Measurements from ENCODE around the gene SEPTIN2. TPM values are rescaled to one million over a fixed set of nuclear protein-coding genes. Genes with fewer than 3 reads are reported as not detected.

SEPTIN2 gene
- polyA plus RNA-seq, 1 donor (not counting 4 experiments of a cell fraction or from before 2014, with no cell fraction given): 644 TPM

DNA sequence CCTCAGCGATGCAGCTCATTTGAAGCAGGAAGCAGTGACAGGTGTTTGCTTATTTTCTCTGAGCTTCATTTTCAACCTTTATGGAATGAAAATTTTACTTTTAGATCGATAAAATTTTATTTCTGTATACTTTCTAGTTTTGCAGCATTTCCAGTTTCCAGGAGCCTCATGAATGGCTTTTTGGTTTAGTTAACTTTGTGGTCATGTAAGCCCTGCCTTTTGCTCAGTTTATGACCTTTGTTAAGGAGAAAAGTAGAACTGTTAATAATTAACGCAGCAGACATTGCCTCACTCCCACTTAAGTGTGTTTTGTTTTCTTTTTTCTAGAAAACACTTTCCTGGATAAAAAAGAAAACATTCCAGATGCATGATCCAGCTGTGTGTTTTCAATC lies 35.9 kb downstream of the SEPTIN2 start:
- Histone ChIP-seq H3K4me3 (ENCODE audit: control insufficient read depth in 2 of 3, extremely low read depth in 1 of 3, insufficient read depth in 2 of 3, low read depth in 1 of 3, low read length in 3 of 3) (no peak overlapping the region), H3K9me1 (ENCODE audit: control insufficient read depth, extremely low read depth, insufficient read depth, low read length) (no peaks in the 10 kb centered on the region), H2AFZ (ENCODE audit: control insufficient read depth, low read length) (no peak overlapping the region), H3K79me2 (ENCODE audit: control insufficient read depth, insufficient read depth, low read length) (peaks cover 3% of the 10 kb centered on the region), H3K36me3 (ENCODE audit: control insufficient read depth in 2 of 2, extremely low read depth in 1 of 2, insufficient read depth in 2 of 2, low read length in 2 of 2) (peaks cover 34 to 35% of the 10 kb centered on the region in 2 experiments), H3K4me1 (ENCODE audit: control insufficient read depth, extremely low read depth, insufficient read depth, low read length) (peaks cover 7% of the 10 kb centered on the region), H3K9me3 (ENCODE audit: control insufficient read depth, low read depth, low read length) (no peaks in the 10 kb centered on the region), H3K4me2 (ENCODE audit: control insufficient read depth, extremely low read depth, insufficient read depth, low read depth, low read length) (no peak overlapping the region), H3K27ac (ENCODE audit: control insufficient read depth, insufficient read depth, low read length) (no peak overlapping the region), H4K20me1 (ENCODE audit: control insufficient read depth, extremely low read depth, insufficient read depth, low read length) (no peaks in the 10 kb centered on the region), H3K27me3 (ENCODE audit: control insufficient read depth, extremely low read depth, insufficient read depth, low read length) (no peaks in the 10 kb centered on the region), H3K9ac (ENCODE audit: control insufficient read depth, extremely low read depth, insufficient read depth, low read length) (no peak overlapping the region)
- FAIRE-seq (no peak), DNase-seq (ENCODE audit: low read depth, low spot score) (no peak)
- TF ChIP-seq EZH2 (IDR thresholded peaks at IDR 0.05; ENCODE audit: low read length): no peak
- TF ChIP-seq, protein P1, sequence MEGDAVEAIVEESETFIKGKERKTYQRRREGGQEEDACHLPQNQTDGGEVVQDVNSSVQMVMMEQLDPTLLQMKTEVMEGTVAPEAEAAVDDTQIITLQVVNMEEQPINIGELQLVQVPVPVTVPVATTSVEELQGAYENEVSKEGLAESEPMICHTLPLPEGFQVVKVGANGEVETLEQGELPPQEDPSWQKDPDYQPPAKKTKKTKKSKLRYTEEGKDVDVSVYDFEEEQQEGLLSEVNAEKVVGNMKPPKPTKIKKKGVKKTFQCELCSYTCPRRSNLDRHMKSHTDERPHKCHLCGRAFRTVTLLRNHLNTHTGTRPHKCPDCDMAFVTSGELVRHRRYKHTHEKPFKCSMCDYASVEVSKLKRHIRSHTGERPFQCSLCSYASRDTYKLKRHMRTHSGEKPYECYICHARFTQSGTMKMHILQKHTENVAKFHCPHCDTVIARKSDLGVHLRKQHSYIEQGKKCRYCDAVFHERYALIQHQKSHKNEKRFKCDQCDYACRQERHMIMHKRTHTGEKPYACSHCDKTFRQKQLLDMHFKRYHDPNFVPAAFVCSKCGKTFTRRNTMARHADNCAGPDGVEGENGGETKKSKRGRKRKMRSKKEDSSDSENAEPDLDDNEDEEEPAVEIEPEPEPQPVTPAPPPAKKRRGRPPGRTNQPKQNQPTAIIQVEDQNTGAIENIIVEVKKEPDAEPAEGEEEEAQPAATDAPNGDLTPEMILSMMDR (optimal IDR thresholded peaks at IDR 0.05 in 1 of 3, IDR thresholded peaks at IDR 0.05 in 1 of 3, conservative IDR thresholded peaks at IDR 0.05 in 1 of 3; ENCODE audit: extremely low read depth in 1 of 3, insufficient read depth in 2 of 3, low read length in 3 of 3): no peak
- dilution Hi-C loops (cut with MboI; ENCODE audit: extremely low pct_ligation_motif_present, low sequenced_read_pairs): no loop called here

DNA sequence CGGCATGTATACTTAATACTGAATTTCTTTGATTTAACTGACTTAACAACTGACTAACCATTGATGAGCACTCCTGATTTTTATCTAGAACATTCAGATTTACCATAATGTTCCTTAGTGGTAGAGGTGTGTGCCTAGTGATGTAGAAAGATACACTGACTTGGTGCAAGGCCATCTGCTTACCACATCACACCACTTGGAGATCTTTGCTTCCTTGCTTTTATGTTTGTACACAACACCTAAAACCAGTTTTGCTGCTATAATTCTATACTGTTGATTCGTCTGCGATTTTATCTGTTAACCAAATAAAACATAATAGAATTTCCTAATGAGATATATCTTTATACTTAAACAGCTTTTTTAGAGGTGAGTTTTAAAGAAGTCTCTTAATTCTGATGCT lies 36.5 kb downstream of the SEPTIN2 start:
- Histone ChIP-seq H3K9me1 (ENCODE audit: control insufficient read depth, extremely low read depth, insufficient read depth, low read length) (no peaks in the 10 kb centered on the region), H3K36me3 (ENCODE audit: control insufficient read depth in 2 of 2, extremely low read depth in 1 of 2, insufficient read depth in 2 of 2, low read length in 2 of 2) (peaks cover 28 to 30% of the 10 kb centered on the region in 2 experiments), H3K4me1 (ENCODE audit: control insufficient read depth, extremely low read depth, insufficient read depth, low read length) (peaks cover 7% of the 10 kb centered on the region), H4K20me1 (ENCODE audit: control insufficient read depth, extremely low read depth, insufficient read depth, low read length) (no peaks in the 10 kb centered on the region), H3K4me3 (ENCODE audit: control insufficient read depth in 2 of 3, extremely low read depth in 1 of 3, insufficient read depth in 2 of 3, low read depth in 1 of 3, low read length in 3 of 3) (no peak overlapping the region), H2AFZ (ENCODE audit: control insufficient read depth, low read length) (no peak overlapping the region), H3K27ac (ENCODE audit: control insufficient read depth, insufficient read depth, low read length) (no peak overlapping the region), H3K9me3 (ENCODE audit: control insufficient read depth, low read depth, low read length) (no peaks in the 10 kb centered on the region), H3K79me2 (ENCODE audit: control insufficient read depth, insufficient read depth, low read length) (peaks cover 8% of the 10 kb centered on the region), H3K9ac (ENCODE audit: control insufficient read depth, extremely low read depth, insufficient read depth, low read length) (no peak overlapping the region), H3K4me2 (ENCODE audit: control insufficient read depth, extremely low read depth, insufficient read depth, low read depth, low read length) (no peak overlapping the region), H3K27me3 (ENCODE audit: control insufficient read depth, extremely low read depth, insufficient read depth, low read length) (no peaks in the 10 kb centered on the region)
- FAIRE-seq (no peak), DNase-seq (ENCODE audit: low read depth, low spot score) (no peak)
- dilution Hi-C loops (cut with MboI; ENCODE audit: extremely low pct_ligation_motif_present, low sequenced_read_pairs): no loop called here
- TF ChIP-seq, protein P1 (optimal IDR thresholded peaks at IDR 0.05 in 1 of 3, IDR thresholded peaks at IDR 0.05 in 1 of 3, conservative IDR thresholded peaks at IDR 0.05 in 1 of 3; ENCODE audit: extremely low read depth in 1 of 3, insufficient read depth in 2 of 3, low read length in 3 of 3): no peak
- TF ChIP-seq EZH2 (IDR thresholded peaks at IDR 0.05; ENCODE audit: low read length): no peak
